GM18870 (cell line): Measurements from ENCODE around the gene AQP1.

Experiments used
- ATAC-seq: cut with Tn5 transposase; IDR thresholded peaks from one replicate; pipeline ENCODE4 v1.9.1; 2021; ENCODE audit warnings: moderate library complexity; ENCODE audit not compliant: unreplicated experiment

The AQP1 gene

GRCh38 chr7:30881448-30881847 is 30.2 kb upstream of the AQP1 start:
- no peak for ATAC-seq

DNA sequence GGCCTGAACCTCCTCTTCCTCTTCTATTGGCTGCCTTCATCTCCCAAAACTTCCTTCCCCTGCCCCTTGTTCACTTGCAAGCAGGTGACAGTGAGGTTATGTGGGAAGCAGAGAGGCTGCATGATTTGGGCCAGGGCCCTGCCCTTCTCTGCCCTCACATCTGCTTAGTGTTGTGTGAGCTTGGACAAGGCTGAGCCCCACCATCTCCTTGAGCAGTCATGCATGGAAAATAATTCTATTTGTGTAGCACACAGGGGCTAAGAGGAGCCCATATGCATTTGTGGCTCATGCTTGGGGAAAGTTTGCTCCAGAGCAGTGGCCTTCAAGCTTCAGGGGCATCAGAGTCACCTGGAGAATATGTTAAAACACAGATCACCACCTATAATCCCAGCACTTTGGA is 26.8 kb upstream of the AQP1 start:
- ATAC-seq, result no peak

- no peak for ATAC-seq
Observed at GRCh38 chr7:30886608-30887011, 25.0 kb upstream of the AQP1 start.

- no peak for ATAC-seq
Observed at GRCh38 chr7:30887464-30887872, 24.2 kb upstream of the AQP1 start.

DNA sequence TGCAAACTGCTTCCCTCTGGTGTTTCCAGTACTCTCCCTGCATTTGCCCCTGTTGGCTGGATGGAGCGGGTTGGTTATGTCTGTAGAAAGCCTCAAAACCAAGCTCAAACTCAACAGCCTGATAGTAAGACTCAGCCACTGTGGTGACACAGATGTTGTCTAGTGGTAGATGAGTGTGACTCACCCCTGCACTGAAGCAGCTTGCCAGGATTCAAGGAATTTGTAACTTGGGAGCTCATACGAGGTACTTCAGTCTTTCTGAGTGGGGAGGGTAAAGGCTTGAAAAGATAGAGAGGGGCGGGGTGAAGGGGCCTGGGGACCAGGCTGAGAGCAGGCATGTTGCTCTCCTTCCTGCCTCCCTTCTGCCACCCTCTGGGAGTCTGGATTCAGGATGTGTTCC is 22.9 kb upstream of the AQP1 start:
- no peak for ATAC-seq

GRCh38 chr7:30890226-30890625 is 21.4 kb upstream of the AQP1 start:
- ATAC-seq, result no peak

GRCh38 chr7:30893357-30893756 is 18.3 kb upstream of the AQP1 start:
- ATAC-seq, result no peak

DNA sequence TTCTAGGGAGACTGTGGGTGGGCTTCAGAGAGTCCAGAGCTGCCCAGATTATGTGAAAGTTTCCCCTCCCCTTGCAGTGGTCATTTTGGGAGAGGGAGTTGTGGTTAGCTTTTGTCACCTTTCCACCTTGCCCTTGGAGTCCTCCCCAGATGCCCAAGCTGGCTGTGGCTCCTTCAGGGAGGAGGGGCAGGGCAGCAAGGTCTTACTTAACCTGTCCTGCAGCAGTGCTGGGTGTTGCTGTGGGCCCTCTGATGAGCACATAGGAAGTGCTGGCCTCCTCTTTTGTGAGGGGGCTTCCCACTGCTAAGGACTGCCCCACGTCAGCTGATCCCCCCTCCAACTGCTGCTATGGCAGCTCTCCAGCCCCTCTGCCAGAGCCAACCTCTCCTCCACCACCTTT is 17.6 kb upstream of the AQP1 start:
- no peak for ATAC-seq

DNA sequence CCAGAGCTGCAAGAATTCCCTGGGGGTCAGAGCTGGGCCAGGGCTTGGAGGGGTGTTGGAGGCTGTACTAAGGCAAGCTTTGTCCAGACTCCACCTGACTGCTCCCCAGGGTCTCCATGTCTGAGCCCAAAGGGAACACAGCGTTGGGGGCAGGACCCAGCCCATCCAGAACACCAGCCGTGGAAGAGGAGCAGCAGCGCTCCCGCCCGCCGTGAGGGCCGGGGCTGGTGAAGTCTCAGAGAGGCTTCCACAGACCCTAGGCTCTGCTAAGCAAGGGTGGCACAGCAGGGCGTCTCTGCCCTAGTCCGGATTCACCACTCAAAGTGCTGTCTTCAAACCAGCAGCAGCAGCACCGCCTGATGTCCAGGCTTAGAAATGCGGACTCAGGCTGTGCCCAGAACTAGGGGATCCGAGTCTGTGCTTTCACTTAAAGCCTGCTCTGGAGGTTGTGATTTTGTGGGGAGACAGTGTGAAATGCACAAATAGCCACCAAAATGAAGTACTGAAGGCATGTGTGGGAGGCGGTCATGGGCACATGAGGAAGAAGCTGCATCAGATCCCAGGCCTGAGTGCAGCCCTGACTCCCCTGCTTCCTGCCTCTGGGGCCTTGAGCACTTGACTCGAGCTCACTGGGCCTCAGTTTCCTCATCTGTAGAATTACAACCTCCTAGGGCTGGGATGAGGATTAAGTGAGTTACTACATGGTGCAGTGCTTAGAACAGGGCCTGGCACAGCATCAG is 16.6 kb upstream of the AQP1 start:
- ATAC-seq, result no peak

- ATAC-seq, result no peak
Observed at GRCh38 chr7:30896036-30896435, 15.6 kb upstream of the AQP1 start.

DNA sequence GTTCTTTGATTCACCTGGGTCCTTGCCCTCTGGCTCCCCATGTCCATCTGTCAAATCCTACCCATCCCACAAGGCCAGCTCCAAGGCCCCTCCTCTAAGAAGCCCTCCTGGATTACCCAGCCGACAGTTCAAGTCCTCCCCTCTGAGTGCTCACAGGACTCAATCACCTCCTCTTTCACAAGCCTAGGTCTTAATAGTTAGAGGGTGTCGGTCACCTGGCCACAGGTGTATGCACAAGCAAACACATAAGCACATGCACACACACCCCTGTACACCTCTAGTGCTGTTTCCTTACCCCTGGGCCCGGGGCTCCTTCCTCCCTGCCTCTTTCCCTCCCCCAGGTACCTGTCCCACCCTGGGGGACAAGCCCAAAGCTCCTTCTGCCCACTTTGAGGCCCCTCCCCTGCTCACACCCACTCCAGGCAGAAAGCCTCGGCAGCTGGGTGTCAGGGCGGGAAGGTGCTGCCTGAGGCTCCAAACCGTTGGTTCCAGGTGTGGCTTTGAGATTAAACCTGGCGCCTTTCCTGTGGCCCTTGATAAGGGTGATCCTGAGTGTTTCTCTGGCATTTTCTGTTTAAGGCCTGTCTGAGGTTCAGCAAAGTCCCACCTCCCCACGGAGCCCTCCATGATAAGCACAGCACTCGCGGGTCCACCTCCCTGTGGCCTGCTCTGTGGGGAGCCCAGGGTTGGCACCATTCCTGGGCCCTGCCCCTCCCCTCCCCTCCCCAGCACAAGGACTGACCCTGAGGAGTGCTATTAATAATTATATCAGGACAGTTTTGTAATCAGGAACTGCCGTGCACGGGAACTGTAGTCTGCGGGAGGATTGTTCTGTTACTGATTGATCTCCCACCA is 14.6 kb upstream of the AQP1 start:
- ATAC-seq, result no peak

DNA sequence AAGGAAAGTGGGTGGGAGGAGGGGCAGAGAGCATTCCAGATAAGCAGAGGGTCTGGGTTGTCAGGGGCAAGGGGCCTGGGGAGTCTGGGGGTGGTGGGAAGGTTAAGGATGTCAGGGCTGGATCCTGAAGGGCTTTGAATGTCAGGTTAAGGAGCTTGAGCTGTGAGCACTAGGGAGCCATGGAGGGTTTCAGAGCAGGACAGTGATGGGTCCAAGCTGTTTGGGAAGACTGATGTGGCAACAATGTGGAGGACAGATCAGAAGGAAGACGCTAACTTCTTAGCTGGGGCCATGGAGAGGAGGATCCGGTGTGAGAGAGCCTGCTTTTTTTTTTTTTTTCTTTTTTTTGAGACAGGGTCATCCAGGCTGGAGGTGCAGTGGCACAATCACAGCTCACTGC is 13.9 kb upstream of the AQP1 start:
- ATAC-seq, result no peak

- ATAC-seq, result no peak
Observed at GRCh38 chr7:30898411-30898810, 13.2 kb upstream of the AQP1 start.

DNA sequence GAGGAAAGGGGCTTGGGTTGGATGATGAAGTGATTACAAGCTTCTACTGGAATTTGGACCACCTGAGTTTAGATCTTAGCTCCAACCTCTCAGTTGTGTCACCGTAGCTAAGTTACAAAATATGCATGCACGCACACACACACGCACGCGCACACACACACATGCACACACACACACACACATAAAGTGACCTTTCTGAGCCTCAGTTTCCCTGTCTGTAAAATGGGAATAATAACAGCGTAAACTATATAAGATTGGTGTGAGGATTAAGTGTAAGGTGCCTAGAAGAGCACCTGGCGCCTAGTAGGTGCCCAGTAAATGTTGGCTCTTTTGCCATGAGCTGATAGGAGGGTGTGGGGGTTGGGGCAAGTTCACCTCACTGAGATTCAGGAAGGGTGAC is 12.6 kb upstream of the AQP1 start:
- no peak for ATAC-seq

DNA sequence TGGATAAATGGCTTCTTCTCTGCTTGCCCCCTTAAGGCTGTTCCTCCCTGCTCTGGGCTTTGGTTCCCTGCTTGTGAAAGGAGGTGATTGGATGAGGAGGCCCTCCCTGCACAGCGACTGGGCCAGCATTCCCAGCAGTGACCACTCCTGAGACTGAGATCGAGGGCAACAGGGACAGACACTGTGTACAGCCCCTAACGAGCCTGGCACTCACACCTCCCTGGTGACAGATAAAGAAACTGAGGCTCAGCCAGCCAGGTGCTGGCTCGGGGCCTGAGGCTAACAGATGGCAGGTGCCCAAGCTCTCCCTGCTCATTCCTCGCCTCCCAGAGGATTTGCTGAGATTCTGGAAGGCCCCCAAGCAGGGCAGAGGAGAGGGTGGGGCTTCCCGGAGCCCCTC is 12.0 kb upstream of the AQP1 start:
- no peak for ATAC-seq

GRCh38 chr7:30900053-30900452 is 11.6 kb upstream of the AQP1 start:
- ATAC-seq, result no peak

- no peak for ATAC-seq
Observed at GRCh38 chr7:30900803-30901362, 10.8 kb upstream of the AQP1 start.

GRCh38 chr7:30901856-30902255 is 9.8 kb upstream of the AQP1 start:
- no peak for ATAC-seq

GRCh38 chr7:30902466-30902865 is 9.2 kb upstream of the AQP1 start:
- ATAC-seq, result no peak

- ATAC-seq, result no peak
Observed at GRCh38 chr7:30903146-30903545, 8.5 kb upstream of the AQP1 start.

GRCh38 chr7:30904561-30904960 is 7.1 kb upstream of the AQP1 start:
- no peak for ATAC-seq
